HG03558 (cell line): Measurements from ENCODE around the gene TM2D1.

ENCODE experiments used
- ATAC-seq: cut with Tn5 transposase; IDR thresholded peaks from one replicate; pipeline ENCODE4 v1.9.1; 2021; ENCODE audit warnings: moderate number of reproducible peaks; ENCODE audit not compliant: unreplicated experiment; ENCODE audit errors: extremely low read depth

TM2D1 gene

GRCh38 chr1:61648983-61649742 lies 75.8 kb downstream of the TM2D1 start:
- no peak for ATAC-seq

- no peak for ATAC-seq
These were observed 77.8 kb downstream of the TM2D1 start for GRCh38 chr1:61647142-61647541.

GRCh38 chr1:61645476-61645875 lies 79.5 kb downstream of the TM2D1 start:
- no peak for ATAC-seq

- no peak for ATAC-seq
These were observed 80.6 kb downstream of the TM2D1 start for GRCh38 chr1:61644303-61644702.

GRCh38 chr1:61642475-61643232 lies 82.3 kb downstream of the TM2D1 start:
- ATAC-seq = no peak

GRCh38 chr1:61641578-61642336 lies 83.2 kb downstream of the TM2D1 start:
- no peak for ATAC-seq

- ATAC-seq = no peak
These were observed 84.1 kb downstream of the TM2D1 start for GRCh38 chr1:61640531-61641530.

- no peak for ATAC-seq
These were observed 85.2 kb downstream of the TM2D1 start for GRCh38 chr1:61639608-61640336.

- ATAC-seq = no peak
These were observed 85.9 kb downstream of the TM2D1 start for GRCh38 chr1:61638911-61639605.

- ATAC-seq = no peak
These were observed 86.6 kb downstream of the TM2D1 start for GRCh38 chr1:61638296-61638695.

- ATAC-seq = no peak
These were observed 87.5 kb downstream of the TM2D1 start for GRCh38 chr1:61637470-61637869.

GRCh38 chr1:61636814-61637213 lies 88.1 kb downstream of the TM2D1 start:
- ATAC-seq = no peak

- ATAC-seq = no peak
These were observed 88.6 kb downstream of the TM2D1 start for GRCh38 chr1:61636376-61636775.

- ATAC-seq = no peak
These were observed 89.4 kb downstream of the TM2D1 start for GRCh38 chr1:61635557-61635956.

GRCh38 chr1:61631436-61631835 lies 93.5 kb downstream of the TM2D1 start:
- ATAC-seq = no peak
